ENCODE measurements around the gene CDC42EP3. TPM values are rescaled to one million over a fixed set of nuclear protein-coding genes. Genes with fewer than 3 reads are reported as not detected.

Gene CDC42EP3
- total and polyA plus RNA-seq, 4 experiments from 2014 or later, result 56.1 to 107 (median 60.1) TPM

DNA sequence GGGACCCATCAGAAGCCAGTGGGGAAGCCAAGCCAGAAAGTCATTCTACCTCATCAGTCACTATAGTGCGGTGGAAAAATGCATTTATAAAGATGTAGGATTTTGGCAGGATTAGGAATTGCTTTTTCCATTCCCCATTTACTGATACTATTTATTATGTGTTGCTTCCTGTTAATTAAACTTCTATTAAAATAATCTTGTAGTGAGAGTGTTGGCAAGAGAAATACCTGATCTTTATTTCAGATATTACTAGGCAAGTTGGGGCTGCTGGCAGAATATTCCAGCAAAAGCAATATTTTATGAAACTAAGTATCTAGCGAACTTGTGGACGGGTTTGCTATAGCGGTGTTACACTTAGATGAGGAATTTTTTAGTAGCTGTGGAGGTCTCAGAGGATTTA is 23.9 kb upstream of the CDC42EP3 start:
- Mint-ChIP-seq H3K27ac (no peak overlapping the region), H3K9me3 (peaks cover 0 to 4% (median 0%) of the 10 kb centered on the region in 8 donors), H3K4me1 (peaks cover 0 to 8% (median 3%) of the 10 kb centered on the region in 4 donors), H3K27me3 (peaks cover 0 to 1% of the 10 kb centered on the region in 2 donors), H3K4me3 (no peak overlapping the region), H3K36me3 (no peaks in the 10 kb centered on the region)
- Histone ChIP-seq H3K27ac (ENCODE audit: low read depth, low read length) (no peak overlapping the region), H3K9me3 (ENCODE audit: control insufficient read depth in 1 of 2, low read length in 2 of 2) (no peaks in the 10 kb centered on the region), H3K4me3 (ENCODE audit: low read length in 2 of 2) (no peak overlapping the region), H3K36me3 (ENCODE audit: insufficient read depth, low read length) (no peaks in the 10 kb centered on the region), H3K4me1 (ENCODE audit: insufficient read depth, low read length) (no peaks in the 10 kb centered on the region), H3K27me3 (ENCODE audit: insufficient read depth, low read length) (no peaks in the 10 kb centered on the region)
- intact Hi-C loops (cut with micrococcal nuclease), result no loop called here
- ChIA-PET CTCF (ENCODE audit: partially characterized antibody) (no interaction called here), POLR2A (ENCODE audit: partially characterized antibody) (no interaction called here)
- no peak for DNase-seq

DNA sequence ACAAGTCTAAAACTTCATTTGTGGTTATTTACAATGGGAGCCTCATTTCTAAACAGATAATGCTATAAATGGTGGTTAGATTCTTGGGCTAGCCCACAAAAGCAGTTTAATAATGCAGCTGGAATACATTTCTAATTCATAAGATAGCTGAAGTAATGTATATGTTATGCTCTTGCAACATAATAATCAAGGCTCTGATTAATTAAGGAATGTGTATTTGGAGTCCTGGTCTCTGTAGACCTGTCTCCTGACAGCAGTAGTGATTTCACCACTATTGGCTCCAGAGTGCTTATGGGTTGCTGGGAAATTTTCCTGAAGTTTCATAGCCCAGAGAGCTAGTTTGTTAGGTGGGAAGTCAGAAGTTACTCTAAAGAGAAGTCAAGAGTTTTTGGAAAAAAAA is 21.3 kb upstream of the CDC42EP3 start:
- H3K4me1 Mint-ChIP-seq, result peaks cover 0 to 1% (median 0%) of the 10 kb centered on the region in 4 donors
- CTCF ChIA-PET (ENCODE audit: partially characterized antibody), result no interaction called here
- intact Hi-C loops (cut with micrococcal nuclease), result no loop called here
- H3K27ac ChIP-seq (ENCODE audit: low read depth, low read length), result no peak overlapping the region
- H3K9me3 Mint-ChIP-seq, result peaks cover 0 to 2% (median 0%) of the 10 kb centered on the region in 8 donors
- no peaks in the 10 kb centered on the region for H3K27me3 ChIP-seq (ENCODE audit: insufficient read depth, low read length)
- no peak overlapping the region for H3K4me3 ChIP-seq (ENCODE audit: low read length in 2 of 2)
- POLR2A ChIA-PET (ENCODE audit: partially characterized antibody), result no interaction called here
- H3K4me3 Mint-ChIP-seq, result no peak overlapping the region
- no peaks in the 10 kb centered on the region for H3K9me3 ChIP-seq (ENCODE audit: control insufficient read depth in 1 of 2, low read length in 2 of 2)
- no peaks in the 10 kb centered on the region for H3K4me1 ChIP-seq (ENCODE audit: insufficient read depth, low read length)
- H3K36me3 Mint-ChIP-seq, result no peaks in the 10 kb centered on the region
- H3K27ac Mint-ChIP-seq, result no peak overlapping the region
- H3K27me3 Mint-ChIP-seq, result peaks cover 0 to 1% of the 10 kb centered on the region in 2 donors
- DNase-seq, result no peak
- H3K36me3 ChIP-seq (ENCODE audit: insufficient read depth, low read length), result no peaks in the 10 kb centered on the region

DNA sequence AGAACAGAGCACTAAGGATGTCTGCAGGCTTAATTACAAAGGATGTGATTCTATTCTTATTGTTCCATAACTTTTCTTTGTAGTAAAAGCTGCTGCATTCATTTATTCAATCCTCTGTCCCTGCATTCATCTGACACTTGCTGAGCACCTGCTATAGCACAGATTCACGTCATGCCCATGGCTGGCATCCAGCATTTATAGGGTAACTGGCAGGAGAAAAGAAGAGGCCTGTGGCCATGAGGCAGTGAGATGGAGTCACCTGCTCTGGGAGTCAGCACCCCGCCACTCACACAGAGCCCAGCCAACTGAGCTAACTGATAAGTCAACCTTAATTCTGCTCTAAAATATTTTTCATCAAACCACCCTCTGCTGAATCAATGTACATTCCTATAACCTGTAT is 18.3 kb upstream of the CDC42EP3 start:
- Mint-ChIP-seq H3K27me3 (no peaks in the 10 kb centered on the region), H3K9me3 (peaks cover 0 to 2% (median 0%) of the 10 kb centered on the region in 8 donors), H3K4me1 (peaks cover 0 to 6% (median 0%) of the 10 kb centered on the region in 4 donors), H3K27ac (no peak overlapping the region), H3K36me3 (no peaks in the 10 kb centered on the region), H3K4me3 (no peak overlapping the region)
- Histone ChIP-seq H3K9me3 (ENCODE audit: control insufficient read depth in 1 of 2, low read length in 2 of 2) (no peaks in the 10 kb centered on the region), H3K4me3 (ENCODE audit: low read length in 2 of 2) (no peak overlapping the region), H3K4me1 (ENCODE audit: insufficient read depth, low read length) (peaks cover 3% of the 10 kb centered on the region), H3K27ac (ENCODE audit: low read depth, low read length) (no peak overlapping the region), H3K36me3 (ENCODE audit: insufficient read depth, low read length) (no peaks in the 10 kb centered on the region), H3K27me3 (ENCODE audit: insufficient read depth, low read length) (no peaks in the 10 kb centered on the region)
- intact Hi-C loops (cut with micrococcal nuclease), result no loop called here
- no peak for DNase-seq
- CTCF ChIA-PET (ENCODE audit: partially characterized antibody), result no interaction called here
- POLR2A ChIA-PET (ENCODE audit: partially characterized antibody), result no interaction called here

DNA sequence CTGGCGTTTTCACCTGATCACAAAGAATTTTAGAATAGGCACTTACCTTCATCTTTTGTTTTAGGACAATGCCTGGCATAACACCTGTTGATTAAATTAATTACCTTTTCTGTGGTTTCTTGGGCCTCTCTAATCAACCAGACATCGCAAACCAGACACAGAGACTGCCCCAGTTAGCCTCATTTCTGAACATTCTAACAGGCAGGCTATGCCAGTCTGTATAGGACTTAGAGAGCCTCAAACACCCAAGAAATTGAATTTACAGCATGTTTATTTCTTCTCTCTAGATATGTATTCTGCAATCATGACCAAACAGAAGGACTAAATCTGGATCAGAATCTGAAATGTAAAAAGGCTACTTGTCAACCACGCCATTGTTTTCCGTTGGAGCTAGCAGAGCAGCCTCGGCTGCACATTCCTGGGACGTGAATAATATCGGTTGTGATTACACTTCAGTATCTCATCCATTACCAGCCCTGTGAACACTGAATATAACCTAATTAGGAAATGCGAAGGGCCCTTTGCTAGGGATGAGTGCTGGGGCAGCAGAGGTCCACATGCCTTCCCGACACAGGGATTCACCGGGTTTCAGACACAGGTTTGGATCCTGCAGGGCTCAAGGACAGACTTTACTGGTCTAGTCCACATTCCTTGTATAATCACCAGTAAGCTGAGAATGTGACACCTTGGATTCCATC is 17.5 kb upstream of the CDC42EP3 start:
- Mint-ChIP-seq H3K36me3 (no peaks in the 10 kb centered on the region), H3K27ac (no peak overlapping the region), H3K4me3 (no peak overlapping the region), H3K9me3 (peaks cover 0 to 2% (median 0%) of the 10 kb centered on the region in 8 donors), H3K27me3 (no peaks in the 10 kb centered on the region), H3K4me1 (peaks cover 4 to 11% (median 6%) of the 10 kb centered on the region in 4 donors)
- H3K4me1 ChIP-seq (ENCODE audit: insufficient read depth, low read length), result peaks cover 12% of the 10 kb centered on the region
- CTCF ChIA-PET (ENCODE audit: partially characterized antibody), result no interaction called here
- no peak for DNase-seq
- H3K4me3 ChIP-seq (ENCODE audit: low read length in 2 of 2), result no peak overlapping the region
- H3K36me3 ChIP-seq (ENCODE audit: insufficient read depth, low read length), result no peaks in the 10 kb centered on the region
- H3K27ac ChIP-seq (ENCODE audit: low read depth, low read length), result no peak overlapping the region
- H3K27me3 ChIP-seq (ENCODE audit: insufficient read depth, low read length), result no peaks in the 10 kb centered on the region
- intact Hi-C loops (cut with micrococcal nuclease), result no loop called here
- POLR2A ChIA-PET (ENCODE audit: partially characterized antibody), result no interaction called here
- no peaks in the 10 kb centered on the region for H3K9me3 ChIP-seq (ENCODE audit: control insufficient read depth in 1 of 2, low read length in 2 of 2)

DNA sequence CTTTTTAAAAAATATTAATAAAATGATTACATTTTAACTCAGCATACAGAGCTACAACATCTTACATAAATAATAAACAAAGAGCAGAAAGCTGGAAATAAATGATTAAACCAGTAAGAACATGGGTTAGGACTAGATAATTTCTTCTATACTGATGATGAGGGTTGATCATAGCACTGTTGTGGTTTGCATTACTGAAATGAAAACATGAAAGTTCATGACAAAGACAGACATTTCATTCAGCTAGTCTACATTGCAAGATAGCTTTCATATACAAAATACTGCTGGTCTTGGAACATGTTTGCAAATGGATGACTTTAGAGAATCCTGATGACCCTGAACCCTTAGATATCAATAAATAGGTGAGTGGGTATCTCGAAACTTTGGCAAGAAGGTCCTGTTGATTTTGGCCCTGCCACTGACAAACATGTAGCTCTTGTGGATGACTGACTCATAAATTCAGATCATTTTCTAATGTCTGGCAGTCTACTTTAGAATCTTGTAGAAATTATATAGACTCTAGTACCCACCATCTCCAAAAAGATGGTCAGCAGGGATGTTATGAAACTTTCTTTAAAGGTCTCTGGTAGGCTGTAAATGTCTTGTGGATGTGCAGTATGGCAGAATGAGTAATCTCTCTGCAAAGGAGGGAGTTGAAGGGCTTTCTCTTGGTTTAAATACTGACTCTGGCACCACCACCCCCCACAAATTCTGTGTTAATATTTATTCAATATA is 15.5 kb upstream of the CDC42EP3 start:
- H3K9me3 Mint-ChIP-seq, result peaks cover 0 to 2% (median 0%) of the 10 kb centered on the region in 8 donors
- H3K4me3 Mint-ChIP-seq, result no peak overlapping the region
- H3K4me1 Mint-ChIP-seq, result peaks cover 18 to 27% (median 21%) of the 10 kb centered on the region in 4 donors
- no peak for DNase-seq
- Histone ChIP-seq H3K4me3 (ENCODE audit: low read length in 2 of 2) (no peak overlapping the region), H3K9me3 (ENCODE audit: control insufficient read depth in 1 of 2, low read length in 2 of 2) (no peaks in the 10 kb centered on the region), H3K36me3 (ENCODE audit: insufficient read depth, low read length) (no peaks in the 10 kb centered on the region), H3K27ac (ENCODE audit: low read depth, low read length) (no peak overlapping the region), H3K4me1 (ENCODE audit: insufficient read depth, low read length) (peaks cover 27% of the 10 kb centered on the region), H3K27me3 (ENCODE audit: insufficient read depth, low read length) (no peaks in the 10 kb centered on the region)
- H3K27ac Mint-ChIP-seq, result no peak overlapping the region
- CTCF ChIA-PET (ENCODE audit: partially characterized antibody), result interaction anchor here (0.6 kb wide), 1 partner anchor 233 kb away, joined by 3 read pairs; no protein-coding TSS in a partner anchor
- no peaks in the 10 kb centered on the region for H3K27me3 Mint-ChIP-seq
- POLR2A ChIA-PET (ENCODE audit: partially characterized antibody), result no interaction called here
- H3K36me3 Mint-ChIP-seq, result peaks cover 0 to 4% of the 10 kb centered on the region in 2 donors
- intact Hi-C loops (cut with micrococcal nuclease), result no loop called here

DNA sequence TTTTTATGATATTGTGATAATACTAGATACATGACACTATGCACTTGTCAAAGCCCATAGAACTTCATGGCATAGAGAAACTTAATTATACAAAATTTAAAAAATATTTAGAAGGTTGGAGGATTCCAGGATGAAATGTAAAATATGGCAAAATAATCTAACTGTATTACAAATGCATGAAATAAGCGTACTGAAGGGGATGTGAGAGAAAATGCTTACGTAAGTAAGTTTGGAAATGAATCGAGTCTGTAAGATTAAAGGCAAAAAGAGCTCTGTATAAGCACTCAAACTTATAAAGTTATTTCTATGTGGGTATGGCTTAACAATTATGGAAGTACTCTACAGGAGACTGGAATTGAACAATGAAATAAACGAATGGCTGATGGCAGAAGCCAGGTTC is 13.4 kb upstream of the CDC42EP3 start:
- intact Hi-C loops (cut with micrococcal nuclease), result loop anchor here (1.0 kb wide), 1 partner anchor 15 kb away; no protein-coding TSS in a partner anchor
- Mint-ChIP-seq H3K27ac (peak overlapping the region in 1 of 7 donors; percentile 30), H3K36me3 (peaks cover 0 to 4% of the 10 kb centered on the region in 2 donors), H3K9me3 (peaks cover 0 to 1% (median 0%) of the 10 kb centered on the region in 8 donors), H3K27me3 (no peaks in the 10 kb centered on the region), H3K4me1 (peaks cover 18 to 31% (median 24%) of the 10 kb centered on the region in 4 donors), H3K4me3 (no peak overlapping the region)
- Histone ChIP-seq H3K9me3 (ENCODE audit: control insufficient read depth in 1 of 2, low read length in 2 of 2) (no peaks in the 10 kb centered on the region), H3K27me3 (ENCODE audit: insufficient read depth, low read length) (no peaks in the 10 kb centered on the region), H3K4me1 (ENCODE audit: insufficient read depth, low read length) (peaks cover 27% of the 10 kb centered on the region), H3K4me3 (ENCODE audit: low read length in 2 of 2) (no peak overlapping the region), H3K36me3 (ENCODE audit: insufficient read depth, low read length) (no peaks in the 10 kb centered on the region), H3K27ac (ENCODE audit: low read depth, low read length) (no peak overlapping the region)
- POLR2A ChIA-PET (ENCODE audit: partially characterized antibody), result interaction anchor here (2.8 to 3.3 kb wide), 2 partner anchors 14 to 85 kb away, joined by 13 to 50 read pairs; partner anchors contain the start of gene CDC42EP3
- no peak for DNase-seq
- CTCF ChIA-PET (ENCODE audit: partially characterized antibody), result interaction anchor here (1.1 to 2.4 kb wide), 3 partner anchors 85 to 270 kb away, joined by 3 to 6 read pairs (median 5); no protein-coding TSS in a partner anchor

All from CD4-positive, alpha-beta memory T cell (primary cell).